ENCODE data around the gene ANKMY1.
"Not testable (repeated sequence)": the region's sequence is repeated elsewhere in the genome, so short reads cannot be mapped to it uniquely, and the experiment has no call there.

The ANKMY1 gene

DNA sequence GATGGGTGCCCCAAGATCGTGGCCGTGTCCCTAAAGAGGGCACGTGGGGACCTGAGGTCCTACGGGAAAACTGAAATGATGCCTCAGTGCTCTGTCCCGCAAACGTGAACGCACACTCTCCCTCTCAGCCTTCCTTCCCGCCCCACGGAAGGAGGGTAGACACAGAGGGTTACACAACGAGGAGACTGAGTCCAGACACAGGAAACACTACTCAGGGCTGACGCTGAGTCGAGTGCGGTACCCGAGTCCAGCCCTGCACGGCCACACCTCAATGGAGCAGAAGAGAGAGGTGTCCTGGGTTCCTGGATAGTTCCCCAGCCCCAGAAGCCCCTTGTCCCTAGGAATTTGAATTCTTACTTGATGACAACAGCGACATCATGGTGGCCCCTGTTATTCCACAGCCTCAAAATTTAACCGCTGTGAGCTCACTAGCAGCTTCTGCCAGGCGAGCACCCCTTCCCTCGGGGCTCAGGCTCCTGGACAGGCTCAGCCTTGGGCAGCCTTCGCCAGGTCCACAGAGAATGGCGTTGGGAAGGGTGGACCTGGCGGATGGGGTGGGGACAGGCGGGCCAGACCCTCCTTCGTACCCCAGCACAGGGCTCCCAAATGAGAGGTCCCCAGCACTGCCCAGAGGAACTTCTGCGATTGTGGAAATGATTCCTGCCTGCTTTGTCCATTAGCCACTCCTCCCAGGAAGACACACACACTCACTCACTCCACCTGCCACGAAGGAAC is 9.5 kb upstream of the ANKMY1 start:
- DNase-seq, result no peak

- peak; percentile 42 for DNase-seq
These were observed 8.7 kb upstream of the ANKMY1 start for GRCh38 chr2:240566203-240567136.

DNA sequence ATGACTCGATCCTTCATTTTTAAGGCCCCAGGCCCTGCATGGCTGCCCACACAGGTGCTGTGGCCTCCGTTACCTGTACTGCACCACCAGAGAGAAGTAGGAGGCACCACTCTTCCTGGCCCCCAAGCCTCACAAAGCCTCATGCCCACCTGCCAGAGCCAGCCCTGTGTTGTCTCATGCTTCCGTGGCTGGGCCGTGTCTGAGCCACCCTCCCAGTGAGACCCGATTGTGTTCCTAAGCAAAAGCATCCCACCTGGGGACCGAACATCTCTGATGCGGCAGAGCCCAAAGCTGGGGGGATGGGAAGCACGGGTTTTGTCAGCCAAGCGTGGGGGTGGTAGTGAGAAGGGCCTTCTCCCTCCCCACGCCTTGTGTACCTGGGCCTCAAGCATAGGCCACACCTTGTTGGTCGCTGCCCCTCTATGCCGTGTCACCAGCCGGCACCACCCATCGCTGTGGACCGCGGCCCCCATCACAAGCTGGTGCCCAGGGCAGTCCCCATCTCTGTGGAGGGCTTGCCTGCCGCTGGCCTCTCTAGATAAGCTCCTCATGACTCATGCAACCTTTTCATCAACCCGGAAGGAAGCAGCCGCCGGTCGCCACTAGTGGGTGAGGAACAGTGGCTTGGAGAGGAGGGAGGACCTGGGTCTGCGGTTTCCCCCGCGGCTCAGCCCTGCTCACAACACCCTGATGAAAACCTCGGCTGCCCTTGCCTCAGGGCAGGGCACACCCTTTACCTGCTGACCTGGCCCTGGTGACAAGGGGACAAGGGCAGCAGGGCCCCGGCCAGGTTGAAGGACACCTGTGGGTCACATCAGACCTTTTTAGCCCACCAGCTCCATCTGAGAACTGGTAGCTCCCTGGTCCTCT is 7.8 kb upstream of the ANKMY1 start:
- DNase-seq, result peak; percentile 52

- DNase-seq, result no peak
These were observed 7.0 kb upstream of the ANKMY1 start for GRCh38 chr2:240564561-240565332.

DNA sequence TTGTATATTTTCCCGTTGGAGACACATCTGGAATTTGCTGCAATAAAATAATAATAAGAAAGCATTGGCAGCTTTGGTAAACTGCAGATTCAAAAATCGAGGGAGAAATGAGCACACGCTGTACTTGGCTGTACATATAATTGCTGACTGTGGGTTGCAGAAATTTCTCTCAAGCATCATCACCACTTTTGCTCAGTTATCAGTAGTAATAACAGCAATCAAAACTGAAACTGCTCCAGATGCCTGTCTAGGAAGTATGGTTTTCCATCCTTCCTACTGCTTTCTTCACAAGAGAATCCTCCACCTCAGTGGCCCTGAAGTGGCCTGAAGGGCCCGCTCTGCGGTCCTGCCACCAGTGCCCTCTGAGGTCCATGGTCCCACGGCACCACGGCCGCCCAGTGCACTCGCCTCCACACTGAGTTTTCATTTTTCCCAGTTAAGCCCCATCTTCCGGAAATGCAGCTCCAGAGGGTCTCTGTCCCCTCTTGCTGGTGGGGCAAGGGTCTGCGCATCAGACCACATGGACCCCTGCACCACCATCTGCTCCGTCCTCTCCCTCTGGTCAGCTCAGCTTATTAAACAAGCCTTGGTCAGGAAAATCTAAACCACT is 6.3 kb upstream of the ANKMY1 start:
- no peak for DNase-seq

- DNase-seq, result not testable (repeated sequence)
These were observed 5.4 kb upstream of the ANKMY1 start for GRCh38 chr2:240563231-240563630.

DNA sequence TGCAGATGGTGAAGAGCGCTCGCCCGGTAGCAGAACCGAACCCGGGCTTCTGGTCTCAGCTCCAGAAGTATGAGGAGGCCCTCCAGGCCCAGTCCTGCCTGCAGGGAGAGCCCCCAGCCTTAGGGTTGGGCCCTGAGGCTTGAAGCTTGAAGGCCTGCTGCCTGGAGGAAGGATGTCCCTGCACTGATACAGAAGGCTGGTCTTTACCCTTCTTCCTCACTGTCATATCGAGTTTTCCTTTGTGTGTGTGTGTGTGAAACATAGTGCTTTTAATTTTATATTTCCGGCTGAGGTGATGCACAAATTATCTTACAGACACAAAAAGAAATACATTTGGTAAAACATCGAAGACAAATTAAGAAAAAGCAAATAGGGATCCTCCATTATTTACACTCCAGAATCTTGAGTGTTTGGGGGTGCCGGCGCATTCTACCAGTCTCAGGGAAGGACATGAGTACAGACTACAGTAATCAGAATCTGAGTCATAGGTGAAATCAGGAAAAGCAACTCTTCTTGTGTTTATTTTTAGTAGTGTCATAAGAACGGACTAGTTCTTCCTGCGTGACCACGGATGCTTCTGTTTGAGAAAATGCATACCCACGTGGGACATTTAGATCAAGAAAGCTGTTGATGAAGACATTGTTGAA is 3.7 kb upstream of the ANKMY1 start:
- DNase-seq, result no peak

DNA sequence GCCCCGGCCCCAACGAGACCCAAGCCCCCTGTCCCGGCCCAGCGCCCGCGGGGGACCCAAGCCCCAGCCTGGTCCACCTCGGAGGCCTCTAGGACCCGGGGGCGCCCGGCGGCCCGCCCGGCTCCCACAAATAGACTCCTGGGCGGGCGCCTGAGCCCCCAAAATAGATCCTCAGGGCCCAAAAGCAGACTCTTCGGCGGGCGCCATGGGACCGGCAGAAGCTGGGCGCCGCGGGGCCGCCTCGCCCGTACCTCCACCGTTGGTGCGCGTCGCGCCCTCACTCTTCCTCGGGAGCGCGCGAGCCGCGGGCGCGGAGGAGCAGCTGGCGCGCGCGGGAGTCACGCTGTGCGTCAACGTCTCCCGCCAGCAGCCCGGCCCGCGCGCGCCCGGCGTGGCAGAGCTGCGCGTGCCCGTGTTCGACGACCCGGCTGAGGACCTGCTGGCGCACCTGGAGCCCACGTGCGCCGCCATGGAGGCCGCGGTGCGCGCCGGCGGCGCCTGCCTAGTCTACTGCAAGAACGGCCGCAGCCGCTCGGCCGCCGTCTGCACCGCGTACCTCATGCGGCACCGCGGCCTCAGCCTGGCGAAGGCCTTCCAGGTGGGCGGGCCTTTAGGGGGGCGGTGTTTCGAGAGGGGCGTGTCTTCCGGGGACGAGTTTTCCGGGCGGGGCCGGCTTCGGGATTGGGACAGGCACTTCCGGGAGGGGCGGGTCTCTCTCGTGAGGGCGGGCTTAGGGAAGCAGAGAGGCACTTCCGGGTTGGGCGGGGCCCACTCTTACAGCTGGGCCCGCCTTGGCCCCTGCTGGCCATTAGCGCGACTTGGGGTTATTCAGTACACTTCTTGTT is 2.9 kb upstream of the ANKMY1 start:
- DNase-seq, result peak; percentile 93

GRCh38 chr2:240560084-240560479 is 2.3 kb upstream of the ANKMY1 start, which contains the start of gene DUSP28:
Gene DUSP28, plus strand, starts transcription at chr2:240560357. Its CDS starts 328 bp downstream, at chr2:240560685.
- peak; percentile 63 for DNase-seq

- no peak for DNase-seq
These were observed 1.5 kb upstream of the ANKMY1 start for GRCh38 chr2:240559286-240559685.

- no peak for DNase-seq
These were observed 511 bp upstream of the ANKMY1 start for GRCh38 chr2:240558236-240558761.

DNA sequence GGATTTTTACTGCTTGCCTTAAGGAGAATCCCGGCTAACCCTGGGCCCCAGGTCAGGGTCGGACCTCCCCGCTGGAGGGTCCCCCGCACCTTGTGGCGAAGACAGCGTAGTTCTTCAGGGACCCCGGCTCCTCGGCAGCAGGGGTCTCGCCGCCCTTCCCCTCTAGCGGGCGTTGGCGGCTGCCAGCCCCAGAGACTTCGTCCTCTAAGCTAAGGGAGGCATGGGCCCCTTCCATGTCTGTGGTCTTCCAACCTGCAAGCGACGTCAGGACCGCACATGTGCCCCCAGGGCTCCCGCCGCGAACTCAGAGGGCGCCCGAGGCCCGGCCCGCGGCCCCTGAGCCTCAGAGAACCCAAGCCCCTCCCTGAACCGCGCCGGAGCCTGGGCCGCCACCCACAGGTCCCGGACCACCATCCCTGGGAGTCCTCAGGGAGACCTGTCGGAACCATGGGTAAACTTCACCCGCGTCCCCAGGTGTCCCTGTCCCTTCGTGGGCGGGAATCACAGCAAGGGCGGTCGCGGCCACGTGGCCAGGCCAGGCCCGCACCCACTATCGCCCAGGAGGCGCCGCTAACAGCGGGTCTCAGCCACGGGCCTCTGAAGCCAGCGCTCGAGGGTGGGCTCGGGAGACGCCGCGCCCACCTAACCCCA is 562 bp downstream of the ANKMY1 start:
- DNase-seq, result no peak

DNA sequence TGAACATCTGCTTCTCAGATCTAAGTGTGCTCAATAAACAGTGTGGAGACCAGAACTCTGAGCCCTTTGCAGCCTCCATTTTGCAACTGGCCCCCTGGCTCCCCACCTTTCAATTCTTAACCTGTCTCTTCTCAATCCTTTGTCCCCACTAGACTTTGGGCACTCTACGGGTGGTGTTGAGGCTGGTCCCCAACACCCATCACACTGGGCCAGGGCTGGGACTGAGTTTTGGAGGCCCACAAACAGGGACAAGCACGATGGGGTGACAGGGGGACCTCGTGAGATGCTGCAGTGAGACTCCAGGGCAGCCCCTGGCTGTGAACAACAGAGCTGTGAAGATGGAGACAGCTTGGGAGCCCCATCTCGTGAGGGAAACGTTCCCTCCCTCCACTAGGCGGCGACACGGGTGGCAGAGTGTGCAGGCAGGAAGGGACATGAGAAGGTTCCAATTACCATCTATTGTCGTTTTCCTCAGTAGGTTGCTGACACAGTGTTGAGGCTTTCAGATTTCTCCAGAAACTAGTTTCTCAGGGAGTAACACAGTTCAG is 1.2 kb downstream of the ANKMY1 start:
- no peak for DNase-seq

DNA sequence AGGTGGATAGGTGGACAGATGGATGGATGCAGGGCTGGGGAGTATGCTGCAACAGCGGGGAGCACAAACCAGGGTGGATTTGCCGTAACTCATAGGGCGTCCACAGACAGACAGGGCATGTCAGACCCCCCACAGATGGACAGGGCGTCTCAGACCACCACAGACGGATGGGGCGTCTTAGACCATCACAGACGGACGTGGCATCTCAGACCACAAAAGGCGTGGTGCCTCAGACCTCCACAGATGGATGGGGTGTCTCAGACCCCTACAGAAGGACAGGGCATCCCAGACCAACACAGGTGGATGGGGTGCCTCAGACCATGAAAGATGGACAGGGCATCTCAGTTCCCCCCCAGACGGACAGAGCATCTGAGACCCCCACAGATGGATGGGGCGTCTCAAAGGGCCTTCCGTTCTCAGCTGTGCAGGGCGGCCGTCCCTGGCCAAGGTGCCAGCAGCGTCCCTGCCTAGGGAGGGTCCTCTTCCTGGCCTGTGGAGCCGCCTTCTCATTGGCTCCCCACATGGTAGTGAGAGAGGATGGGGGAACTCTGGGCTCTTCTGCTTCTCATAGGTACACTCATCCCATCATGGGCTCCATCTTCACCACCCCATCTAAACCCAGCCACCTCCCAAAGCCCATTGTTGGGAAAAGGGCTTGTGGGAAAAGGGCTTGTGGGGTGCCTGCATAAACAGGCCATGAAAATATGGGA is 2.1 kb downstream of the ANKMY1 start:
- no peak for DNase-seq

DNA sequence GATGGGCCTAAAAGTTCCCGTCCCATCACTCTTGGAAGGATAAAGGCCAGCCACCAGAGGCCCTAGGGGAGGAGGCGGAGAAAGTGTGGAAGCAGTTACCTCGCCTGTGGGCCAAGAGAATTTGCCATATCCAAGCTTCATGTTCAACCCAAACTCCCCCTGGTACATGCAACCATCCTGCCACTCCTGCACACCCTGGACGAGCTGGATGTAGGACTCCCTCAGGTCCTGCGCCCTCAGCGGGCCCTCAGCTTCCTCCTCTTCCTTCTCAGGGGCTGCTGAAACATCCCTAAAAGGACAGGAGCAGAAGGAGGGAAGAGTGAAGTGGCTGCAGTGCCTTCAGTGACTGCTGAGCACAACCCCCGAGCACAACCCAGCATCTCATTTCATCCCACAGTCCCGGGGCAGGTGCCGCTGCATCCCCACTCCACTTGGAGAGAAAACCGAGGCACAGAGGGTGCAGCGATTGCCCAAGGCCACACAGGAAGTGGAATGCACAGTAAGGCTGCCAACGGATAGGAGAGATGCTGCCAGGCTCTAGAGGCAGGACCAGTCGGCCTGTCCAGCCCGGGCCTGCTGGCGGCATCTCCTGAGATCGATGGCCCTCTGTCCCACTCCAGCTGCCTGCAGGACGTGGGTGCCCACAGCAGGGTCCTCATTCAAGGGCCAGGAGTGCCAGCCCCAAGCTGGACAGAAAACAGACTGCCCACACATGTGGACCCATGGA is 2.9 kb downstream of the ANKMY1 start:
- DNase-seq, result no peak

GRCh38 chr2:240553956-240554480 is 3.8 kb downstream of the ANKMY1 start:
- no peak for DNase-seq

GRCh38 chr2:240551811-240552210 is 6.0 kb downstream of the ANKMY1 start:
- no peak for DNase-seq

Data from GOT3 (cell line).